Right renal pelvis (tissue), 4 donors: ENCODE measurements around the gene UST. TPM values are rescaled to one million over a fixed set of nuclear protein-coding genes. Genes with fewer than 3 reads are reported as not detected.
"Not testable (repeated sequence)": the region's sequence is repeated elsewhere in the genome, so short reads cannot be mapped to it uniquely, and the experiment has no call there.

Experiments used
- DNase-seq, 4 donors: peaks; one replicate each; pipeline ENCODE4 v3.0.0-alpha.2; 2013; ENCODE audit warnings: low read depth in 4 of 4, low spot score in 3 of 4, missing footprints in 1 of 4
- polyA plus RNA-seq, 4 donors: library from polyadenylated mRNA; unstranded; fragments of 120-200 nt; gene quantifications; one replicate each; pipeline ENCODE4 v1.2.1, GENCODE V29; 2013; ENCODE audit not compliant: insufficient read length in 4 of 4

Gene UST
- polyA plus RNA-seq, 4 donors: 10.6 to 13.2 (median 12.3) TPM

DNA sequence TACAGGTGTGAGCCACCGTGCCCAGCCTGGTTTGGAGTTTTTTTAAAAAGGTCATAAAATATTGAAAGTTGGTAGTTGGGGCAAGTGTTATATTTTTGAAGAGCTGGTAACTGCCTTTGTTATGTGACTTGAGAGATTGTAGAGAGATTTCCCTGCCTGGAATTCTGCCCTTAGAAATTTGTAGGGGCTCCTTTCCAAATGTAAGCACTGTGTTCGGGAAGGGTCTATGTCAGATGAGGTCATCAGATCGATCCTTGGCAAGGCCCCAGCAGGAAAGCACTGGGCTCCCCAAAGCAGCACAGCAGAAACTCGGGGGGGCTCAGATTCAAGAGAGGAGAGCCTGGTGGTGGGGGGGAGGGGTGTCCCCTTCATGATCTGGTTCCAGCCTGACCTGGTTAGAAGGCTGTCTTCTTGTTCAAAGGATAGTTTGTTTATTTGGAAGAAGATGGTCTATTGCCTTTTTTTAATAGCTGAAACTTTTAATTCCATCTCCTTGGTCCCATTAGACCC, 220.2 kb downstream of the UST start:
- DNase-seq: no peak

DNA sequence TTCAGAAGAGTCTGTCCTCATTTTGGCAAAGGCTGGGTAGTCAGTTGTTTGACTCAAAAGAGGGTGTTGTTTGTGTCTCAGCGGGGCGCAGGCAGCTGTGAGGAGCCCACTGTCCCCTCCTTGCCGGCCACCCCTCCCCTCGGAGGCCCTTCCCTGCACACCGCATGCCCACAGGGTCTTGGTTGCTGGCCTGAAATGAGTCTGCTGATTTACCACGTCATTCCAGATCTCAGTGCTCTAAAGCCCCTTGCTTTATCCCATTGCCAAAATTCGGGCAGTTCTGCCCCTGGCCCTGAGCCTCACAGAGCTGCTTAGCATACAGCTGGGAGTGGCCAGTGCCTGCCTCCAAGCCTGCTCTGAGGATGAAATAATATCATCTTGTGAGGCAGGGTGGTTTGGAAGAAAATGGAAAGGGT, 220.7 kb downstream of the UST start:
- no peak for DNase-seq

DNA sequence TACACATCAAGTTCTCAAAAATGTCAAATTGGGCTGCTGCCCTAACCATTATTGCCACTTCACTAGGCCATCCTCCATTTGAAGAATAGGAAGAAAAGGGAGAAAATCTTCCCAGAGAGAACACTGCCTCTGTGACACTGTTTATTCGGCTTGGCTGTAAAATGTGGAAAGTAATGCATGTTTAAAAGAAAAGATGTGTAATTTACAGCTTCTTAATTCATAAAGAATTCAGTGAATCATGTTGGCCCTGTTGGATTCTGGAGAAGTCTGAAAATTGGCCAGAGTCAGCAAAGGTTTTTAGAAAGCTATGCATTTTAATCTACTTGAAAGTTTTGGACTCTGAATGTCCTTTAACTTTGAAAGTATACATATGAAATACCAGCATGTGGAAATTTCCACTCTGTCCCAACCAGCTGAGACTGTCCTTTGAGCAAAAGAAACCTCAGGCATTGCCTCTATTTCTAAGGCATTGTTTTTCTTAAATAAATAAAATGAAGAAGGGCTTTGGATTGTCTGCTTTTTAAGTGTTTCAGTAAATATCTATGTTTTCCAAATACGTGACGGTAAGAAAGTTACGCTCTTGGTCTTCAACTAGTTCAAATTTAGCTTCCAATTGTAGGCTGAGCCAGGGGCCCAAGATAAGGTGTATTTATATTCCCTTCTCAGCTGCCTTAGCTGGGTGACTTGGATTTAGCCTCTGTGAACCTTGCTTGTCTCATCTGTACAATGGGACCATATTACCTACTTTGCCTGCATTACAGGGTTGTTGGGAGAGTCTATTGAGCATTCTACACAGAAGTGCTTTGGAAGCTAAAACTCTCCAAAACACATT, 222.2 kb downstream of the UST start:
- DNase-seq: no peak

DNA sequence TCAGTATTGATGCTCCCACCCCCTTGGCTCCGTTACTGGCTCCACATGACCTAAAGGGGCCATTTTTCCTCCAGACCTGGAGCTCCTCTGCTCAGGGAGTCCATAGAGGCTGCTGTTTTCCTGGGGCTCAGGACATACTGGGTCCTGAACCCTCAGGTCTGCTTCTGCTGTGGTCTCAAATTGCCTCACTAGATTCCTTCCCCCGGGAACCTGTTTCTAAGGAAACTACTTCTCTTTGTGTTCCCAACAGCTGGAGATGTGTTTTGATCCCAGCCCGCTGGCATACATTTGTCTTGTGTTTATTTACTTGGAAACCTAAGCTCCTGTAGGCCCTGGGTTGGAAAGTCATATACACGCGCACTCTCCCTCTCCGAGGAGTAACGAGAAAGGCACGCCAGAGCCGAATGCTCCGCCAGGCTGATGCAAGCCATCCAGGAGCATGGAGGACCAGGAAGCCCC, 222.8 kb downstream of the UST start:
- DNase-seq: peak in 1 of 4 donors; percentile 39

DNA sequence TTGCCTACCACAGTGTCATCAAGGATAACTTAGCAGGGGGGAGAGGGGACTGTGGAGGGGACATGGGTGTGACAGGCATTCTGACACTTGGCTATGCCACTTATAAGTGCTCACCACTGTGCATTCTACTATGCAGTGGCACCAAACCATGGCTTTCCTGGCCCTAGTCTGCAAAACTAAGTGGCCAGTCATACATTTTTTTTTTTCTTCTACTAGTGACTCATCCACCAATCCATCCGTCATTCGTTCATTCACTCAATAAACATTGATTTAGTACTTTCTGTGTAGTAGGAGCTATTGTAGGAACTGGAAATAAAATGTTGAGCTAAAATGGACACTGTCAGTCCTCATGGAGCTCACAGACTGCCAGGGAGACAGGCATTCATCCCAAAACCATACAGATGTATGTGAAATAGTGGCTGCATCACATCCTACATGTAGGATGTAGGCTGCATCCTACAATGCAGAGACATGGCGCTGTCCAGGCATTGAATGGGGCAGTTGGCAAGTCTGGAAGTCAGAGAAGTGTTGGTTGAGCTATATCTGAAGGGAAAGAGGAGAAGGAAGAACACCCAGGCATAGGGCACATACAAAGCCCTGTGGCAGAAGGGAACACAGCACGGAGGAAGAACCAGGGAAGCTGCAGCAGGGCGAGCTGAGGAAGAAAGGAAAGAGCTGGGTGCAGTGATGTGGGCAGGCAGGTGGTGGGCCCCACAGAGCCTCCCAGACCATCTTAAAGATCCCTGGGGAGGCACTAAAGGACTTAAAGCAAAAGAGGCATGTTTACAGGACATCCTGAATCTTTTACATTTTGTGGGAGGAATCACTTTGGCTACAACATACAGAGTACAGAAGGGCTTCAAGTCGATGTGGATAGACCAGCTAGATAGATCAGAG, 224.4 kb downstream of the UST start:
- DNase-seq: no peak

DNA sequence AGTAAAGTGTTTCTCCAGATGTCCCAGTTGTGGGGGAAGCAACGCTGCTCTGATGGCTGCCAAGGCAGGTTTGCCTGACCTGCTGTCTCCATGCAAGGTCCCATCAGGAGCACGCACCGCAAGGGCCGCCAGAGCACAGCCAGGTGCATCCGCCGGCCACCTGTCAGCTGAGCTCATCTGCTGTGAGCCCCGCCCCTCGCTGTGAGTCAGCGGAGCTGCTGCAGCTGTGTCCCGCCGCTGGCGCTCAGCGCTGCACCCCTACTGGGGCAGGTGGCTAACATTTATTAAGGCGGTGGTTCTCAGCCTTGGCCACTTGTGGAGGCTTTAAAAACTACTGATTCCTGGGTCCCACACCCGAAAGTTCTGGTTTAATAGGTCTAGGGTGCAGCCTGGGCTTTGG, 225.7 kb downstream of the UST start:
- DNase-seq: peak in 1 of 4 donors; percentile 39

DNA sequence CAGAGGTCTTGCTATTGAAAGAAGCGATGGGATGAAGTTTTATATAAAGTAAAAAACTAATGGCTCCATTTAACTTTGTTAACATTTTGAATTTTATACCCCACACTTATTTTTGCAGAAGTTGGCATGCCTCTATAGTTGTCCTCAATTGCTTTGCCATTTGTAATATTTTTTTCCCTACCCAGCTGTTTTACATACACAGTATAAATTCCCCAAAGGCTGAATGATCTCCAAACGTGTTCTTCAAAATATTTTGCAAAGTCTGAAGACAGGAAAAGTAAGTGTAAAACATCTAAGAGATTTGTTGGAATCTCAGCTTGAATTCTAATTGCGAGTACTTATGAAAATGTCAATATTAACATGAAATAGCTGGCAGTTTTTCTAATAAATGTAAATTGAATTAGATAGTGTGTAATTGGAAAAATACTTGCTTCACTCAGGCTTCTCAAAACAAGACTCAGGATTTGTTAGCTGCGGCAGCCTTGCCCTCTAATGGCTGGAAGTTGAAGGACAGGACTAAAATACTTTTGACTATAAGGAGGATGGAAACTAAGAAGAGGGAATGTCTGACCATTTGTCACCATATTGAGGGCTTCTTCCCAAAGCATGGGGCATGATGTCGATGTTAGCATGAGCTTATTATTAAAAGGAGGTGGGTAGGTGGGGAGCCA, 226.8 kb downstream of the UST start:
- DNase-seq: no peak

DNA sequence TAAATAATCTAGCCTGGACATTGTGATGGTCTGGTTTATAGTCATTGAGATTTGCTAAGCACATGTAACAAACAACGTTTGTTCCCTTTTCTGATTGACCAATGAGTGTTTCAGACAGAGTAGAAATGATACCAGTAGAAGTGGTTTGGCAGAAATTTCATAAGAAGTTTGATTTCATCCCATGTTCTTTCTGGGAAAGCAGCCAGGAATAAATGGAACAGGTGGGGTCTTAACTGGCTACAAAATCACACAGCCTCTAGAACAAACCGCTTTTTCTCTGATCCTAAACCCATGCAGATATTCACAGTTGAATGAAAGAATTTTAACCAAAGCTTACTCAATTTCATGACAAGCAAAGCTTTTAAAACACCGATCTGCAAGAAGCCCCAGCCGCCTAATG, 227.5 kb downstream of the UST start:
- DNase-seq: no peak

DNA sequence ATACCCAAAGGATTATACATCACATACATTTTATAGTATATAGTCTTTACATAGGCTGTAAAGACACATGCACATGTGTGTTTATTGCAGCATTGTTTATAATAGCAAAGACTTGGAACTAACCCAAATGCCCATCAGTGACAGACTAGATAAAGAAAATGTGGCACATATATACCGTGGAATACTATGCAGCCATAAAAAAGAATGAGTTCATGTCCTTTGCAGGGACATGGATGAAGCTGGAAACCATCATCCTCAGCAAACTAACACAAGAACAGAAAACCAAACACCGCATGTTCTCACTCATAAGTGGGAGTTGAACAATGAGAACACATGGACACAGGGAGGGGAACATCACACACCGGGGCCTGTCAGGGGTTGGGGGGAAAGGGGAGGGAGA, 231.5 kb downstream of the UST start:
- not testable (repeated sequence) for DNase-seq

DNA sequence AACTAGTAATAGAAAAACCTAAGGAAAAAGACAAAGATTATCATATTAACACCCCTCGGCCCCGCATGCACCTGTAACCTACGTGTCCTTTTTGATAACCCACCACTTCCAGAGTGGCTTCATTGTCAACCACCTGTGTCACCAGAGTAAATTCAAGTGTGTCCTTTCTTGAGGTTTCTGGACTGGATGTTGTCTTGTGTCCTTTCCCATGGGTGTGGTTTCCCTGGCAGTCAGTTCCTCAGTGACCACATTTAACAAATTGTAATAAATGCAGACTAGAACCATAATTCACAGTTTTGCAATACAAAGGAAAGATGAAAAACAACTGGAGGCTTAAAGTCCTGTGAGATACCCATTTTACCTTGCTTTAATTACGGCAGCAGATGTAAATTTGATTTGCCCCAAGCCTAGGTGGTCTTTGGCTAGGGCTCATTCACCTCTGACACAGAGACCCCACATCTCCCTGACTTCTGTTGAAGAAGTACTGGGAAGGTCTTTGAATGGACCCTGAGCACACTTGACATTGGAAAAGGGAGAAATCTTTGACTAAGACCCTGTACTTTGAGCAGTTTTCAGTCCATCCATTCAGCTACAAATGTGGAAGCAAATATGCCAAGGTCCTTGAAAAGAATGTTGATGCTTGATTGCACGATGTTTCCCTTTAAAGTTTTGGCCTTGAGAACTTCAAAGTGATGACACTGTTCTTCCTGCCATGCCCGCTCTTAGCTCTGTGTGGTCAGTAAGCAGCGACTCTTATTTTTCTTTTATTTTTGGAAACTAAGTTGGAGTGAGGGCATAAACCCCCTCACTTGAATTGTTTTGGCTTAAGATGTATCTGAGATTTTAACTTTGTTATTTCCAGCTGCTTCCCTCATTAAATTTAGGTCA, 232.4 kb downstream of the UST start:
- no peak for DNase-seq

DNA sequence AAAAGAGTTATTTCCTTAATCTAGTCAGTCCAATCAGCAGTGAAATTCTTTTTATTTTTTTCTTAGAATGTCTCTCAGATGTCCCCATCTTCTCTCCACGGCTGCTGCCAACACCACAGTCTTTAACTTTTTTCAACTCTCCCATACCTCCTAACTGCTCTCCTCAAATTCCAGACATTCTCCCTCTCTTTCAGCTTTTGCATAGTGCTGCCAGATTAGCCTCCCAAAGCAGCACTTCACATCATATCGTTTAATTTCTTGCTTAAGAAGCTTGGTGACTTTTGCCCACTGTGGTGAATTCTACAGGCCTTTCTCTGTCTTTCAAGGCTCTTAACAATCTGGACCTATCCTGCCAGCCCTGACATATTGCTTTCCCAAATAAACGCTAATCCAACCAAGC, 233.4 kb downstream of the UST start:
- DNase-seq: no peak

DNA sequence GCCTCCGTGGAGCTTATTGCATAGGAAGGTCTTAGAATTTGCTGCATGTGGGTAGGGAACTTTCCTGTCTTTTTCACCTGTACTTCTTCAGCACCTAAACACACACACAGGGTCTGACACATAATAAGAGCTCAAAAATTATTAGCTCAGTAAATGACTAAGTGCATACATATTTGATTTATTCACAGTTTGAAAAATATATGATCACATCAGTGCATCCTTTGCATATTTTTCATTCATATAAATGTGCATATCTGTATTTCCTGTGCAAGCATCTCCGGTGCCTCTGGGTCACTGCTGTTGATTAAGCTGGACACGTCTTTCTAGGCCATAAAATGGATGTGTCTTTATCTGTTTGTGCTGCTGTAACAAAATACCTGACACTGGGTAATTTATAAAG, 234.7 kb downstream of the UST start:
- no peak for DNase-seq

DNA sequence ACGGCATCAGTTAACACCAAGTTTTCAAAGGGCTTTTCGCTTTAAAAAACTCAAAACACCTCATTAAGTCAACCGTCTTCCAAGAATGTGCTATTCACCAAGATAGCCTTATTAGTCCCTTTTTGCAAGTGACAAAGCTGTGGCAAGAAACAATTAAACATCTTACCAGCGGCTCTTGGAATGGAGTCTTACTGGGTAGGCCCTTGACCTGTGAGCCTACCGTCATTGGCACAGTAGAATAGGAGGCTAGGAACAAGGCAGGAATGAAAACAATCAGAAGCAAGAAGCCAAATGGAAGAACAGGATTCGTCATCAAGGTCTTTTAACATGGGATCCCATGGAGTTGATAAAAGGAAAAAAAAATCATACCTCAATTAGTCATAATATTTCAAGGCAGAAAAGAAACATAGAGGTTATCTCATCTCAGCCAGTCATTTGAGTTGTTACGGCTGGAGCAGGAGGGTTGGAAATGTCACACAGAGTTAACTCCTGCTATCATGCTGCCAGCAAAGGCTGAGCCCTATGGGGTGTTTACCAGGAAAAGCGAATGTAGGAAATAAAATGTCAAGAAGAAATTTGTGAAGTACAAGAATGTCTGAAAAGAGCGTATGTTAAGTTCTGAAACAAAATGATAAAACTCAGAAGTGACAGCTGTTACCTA, 236.4 kb downstream of the UST start:
- no peak for DNase-seq

DNA sequence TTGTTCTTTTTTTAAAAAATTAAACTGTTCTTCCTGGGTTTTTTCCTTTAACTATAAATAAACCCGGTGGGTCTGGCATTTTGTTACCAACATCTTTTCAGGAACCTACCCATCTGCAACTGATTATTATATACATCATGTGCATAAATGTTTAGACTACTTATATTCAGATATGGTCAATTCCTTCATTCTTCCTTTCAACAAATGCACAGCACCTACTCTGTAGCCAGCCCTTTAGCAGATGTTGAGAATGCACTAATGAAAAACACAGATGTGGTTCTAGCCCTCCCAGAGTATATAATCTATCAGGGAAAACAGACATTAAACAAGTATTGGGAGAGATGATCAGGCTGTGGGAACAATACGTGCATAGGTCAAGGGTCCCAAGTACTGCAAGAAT, 237.1 kb downstream of the UST start:
- DNase-seq: no peak

DNA sequence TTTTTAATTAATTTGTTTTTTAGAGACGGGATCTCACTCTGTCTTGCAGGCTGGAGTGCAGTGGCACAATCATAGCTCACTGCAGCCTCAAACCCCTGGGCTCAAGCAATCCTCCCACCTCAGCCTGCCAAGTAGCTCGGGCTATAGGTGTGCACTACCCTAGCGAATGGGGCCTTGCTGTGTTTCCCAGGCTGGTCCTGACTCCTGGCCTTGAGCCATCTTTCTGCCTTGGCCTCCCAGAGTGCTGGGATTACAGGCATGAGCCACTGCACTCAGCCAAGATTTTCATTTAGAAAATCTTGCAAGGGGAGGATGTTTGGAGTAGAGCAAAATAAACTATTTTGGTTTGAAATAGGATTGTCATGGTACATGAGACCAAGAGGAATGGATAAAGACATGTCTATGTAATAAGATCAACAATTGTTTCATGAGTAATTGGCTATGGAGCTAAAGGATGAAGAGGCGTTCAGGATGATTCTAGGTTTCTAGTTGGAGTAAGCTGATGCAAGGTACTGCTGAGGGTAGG, 237.8 kb downstream of the UST start:
- DNase-seq: no peak

DNA sequence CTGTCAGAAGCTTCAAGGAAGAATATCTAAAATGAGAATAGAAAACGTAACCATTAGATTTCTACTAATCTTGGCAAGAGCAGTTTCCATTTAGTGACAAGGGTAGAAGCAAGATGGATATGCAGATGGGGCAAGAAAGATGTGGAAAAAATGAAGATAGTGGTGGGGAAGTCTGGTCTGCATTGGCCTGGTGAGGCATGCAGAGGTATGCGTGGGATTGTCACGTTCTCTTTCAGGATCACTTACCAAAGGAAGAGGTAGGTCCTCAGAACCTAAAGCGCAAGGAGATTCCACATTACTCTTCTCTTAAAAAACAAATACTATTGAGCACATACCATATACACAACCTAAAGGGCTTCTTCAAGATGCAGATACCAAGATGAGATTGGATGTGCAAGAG, 238.7 kb downstream of the UST start:
- no peak for DNase-seq

DNA sequence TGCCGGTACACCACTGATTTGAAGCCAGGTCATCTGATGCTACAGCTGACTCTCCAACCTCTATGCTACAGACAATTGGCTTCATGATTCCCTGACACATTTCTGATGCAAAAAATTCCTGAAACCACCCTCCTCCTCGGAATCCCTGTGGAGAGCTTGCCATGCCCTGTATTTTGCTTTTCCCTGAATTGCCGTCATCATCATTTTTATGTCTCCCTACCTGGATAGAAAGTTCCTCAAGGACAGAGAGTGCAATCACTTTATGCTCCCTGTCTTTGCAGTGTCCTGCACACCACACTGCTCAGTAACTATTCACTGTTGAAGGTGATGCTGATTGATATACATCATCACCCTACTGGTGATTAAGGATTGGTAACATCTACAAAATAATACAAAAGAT, 239.8 kb downstream of the UST start:
- DNase-seq: no peak

DNA sequence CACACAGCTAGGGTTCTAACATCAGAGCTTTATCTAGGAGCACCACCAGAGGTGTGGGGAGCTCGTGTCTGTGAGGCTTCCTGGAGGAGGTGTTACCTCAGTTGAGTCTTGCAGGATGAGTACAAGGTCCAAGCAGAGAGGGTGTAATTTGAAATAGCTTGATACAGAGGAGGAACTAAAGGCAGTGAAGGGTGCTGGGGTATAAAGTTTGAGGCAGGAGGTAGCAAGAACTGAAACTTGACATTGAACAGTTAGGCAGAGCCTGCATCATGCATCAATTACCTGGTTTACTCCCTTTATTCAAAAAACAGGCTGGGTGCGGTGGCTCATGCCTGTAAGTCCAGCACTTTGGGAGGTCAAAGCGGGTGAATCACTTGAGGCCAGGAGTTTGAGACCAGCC, 241.2 kb downstream of the UST start:
- no peak for DNase-seq

DNA sequence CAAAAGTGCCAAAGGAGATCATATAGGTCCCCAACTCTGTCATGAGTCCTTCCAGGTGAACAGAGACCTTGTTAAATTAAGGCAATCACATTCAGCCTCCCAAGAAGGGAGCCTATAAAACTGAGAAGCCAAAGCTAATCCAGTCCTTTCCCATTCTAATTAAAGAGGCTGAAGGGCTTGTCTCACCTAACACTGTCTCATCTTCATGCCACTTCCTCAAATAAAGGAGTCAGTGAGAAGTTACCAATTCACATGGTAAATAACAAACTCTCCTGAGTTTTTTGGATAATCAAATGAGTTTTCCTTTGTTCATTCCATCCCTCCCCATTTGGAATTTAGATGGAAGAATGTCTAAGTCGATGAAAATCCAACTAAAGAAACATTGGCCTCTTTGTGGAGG, 242.8 kb downstream of the UST start:
- DNase-seq: no peak
